ENCODE measurements around the gene PLPP4.
"Not testable (repeated sequence)": the region's sequence is repeated elsewhere in the genome, so short reads cannot be mapped to it uniquely, and the experiment has no call there.

- not testable (repeated sequence) for TF ChIP-seq EZH2phosphoT487 (IDR thresholded peaks at IDR 0.05; ENCODE audit: low read depth); CTCF (IDR thresholded peaks at IDR 0.05; ENCODE audit: low read depth, low read length)
Measured at GRCh38 chr10:120504227-120504626, 47.2 kb downstream of the PLPP4 start.

Data from OCI-LY3 (cell line).